IMR-90 (cell line): ENCODE results near the gene ZBTB25. TPM values are rescaled to one million over a fixed set of nuclear protein-coding genes. Genes with fewer than 3 reads are reported as not detected.

Source experiments
- ATAC-seq: fragments of 200-7000 bp; cut with Tn5 transposase; 2 replicates; pipeline ENCODE4 v1.9.1; 2020; ENCODE audit warnings: low read depth, mild to moderate bottlenecking, moderate library complexity
- BruUV-seq: library from RNA; stranded (reverse); fragments of 400-500 nt; replicated peaks from 2 replicates; lab custom pipeline; 2021; lab: Mats Ljungman, UMichigan
- CTCF ChIA-PET: fragments of 300-600 bp; formaldehyde crosslinking; extraction: SDS; loops from one replicate; lab custom pipeline; 2021; ENCODE audit warnings: antibody characterized with exemption; lab: Yijun Ruan, JAX
- POLR2A ChIA-PET: fragments of 300-600 bp; sonication (Branson Sonifier 250); formaldehyde crosslinking; loops from one replicate; lab custom pipeline; 2022; ENCODE audit warnings: antibody characterized with exemption; ENCODE audit not compliant: unreplicated experiment; lab: Charles Lee
- DNase-seq: peaks from one replicate; pipeline ENCODE4 v3.0.0; 2013
- H2AFZ ChIP-seq: replicated peaks from 2 replicates; pipeline ENCODE3; 2013; ENCODE audit warnings: low read length, mild to moderate bottlenecking; ENCODE audit not compliant: poor library complexity
- H2AK5ac ChIP-seq: 2 replicates; pipeline ENCODE4 v1.6.1; 2013; ENCODE audit warnings: low read depth, low read length, inconsistent platforms
- H2AK9ac ChIP-seq: replicated peaks from 2 replicates; pipeline ENCODE3; 2013; ENCODE audit warnings: mild to moderate bottlenecking, low read depth, low read length, moderate library complexity; ENCODE audit not compliant: poor library complexity
- H2BK120ac ChIP-seq: 2 replicates; pipeline ENCODE4 v1.6.1; 2013; ENCODE audit warnings: low read depth, low read length, inconsistent platforms
- H2BK15ac ChIP-seq: 3 replicates; pipeline ENCODE4 v1.6.1; 2013; ENCODE audit warnings: low read depth, low read length, inconsistent platforms
- H2BK20ac ChIP-seq: 2 replicates; pipeline ENCODE4 v1.6.1; 2013; ENCODE audit warnings: low read depth, mild to moderate bottlenecking, inconsistent platforms, low read length, moderate library complexity
- H2BK5ac ChIP-seq: 2 replicates; pipeline ENCODE4 v1.6.1; 2013; ENCODE audit warnings: mild to moderate bottlenecking, low read depth, low read length, inconsistent platforms; ENCODE audit not compliant: poor library complexity, severe bottlenecking
- H3K14ac ChIP-seq: replicated peaks from 2 replicates; pipeline ENCODE4 v1.6.1; 2013; ENCODE audit warnings: low read depth, low read length, inconsistent platforms
- H3K18ac ChIP-seq: 2 replicates; pipeline ENCODE4 v1.6.1; 2013; ENCODE audit warnings: low read depth, low read length, control low read depth
- H3K23ac ChIP-seq: 2 replicates; pipeline ENCODE4 v1.6.1; 2013; ENCODE audit warnings: low read depth, low read length, inconsistent platforms
- H3K27ac ChIP-seq: 2 replicates; pipeline ENCODE4 v1.5.1; 2013; ENCODE audit warnings: mild to moderate bottlenecking, control low read depth, low read length; ENCODE audit not compliant: insufficient read depth
- H3K27me3 ChIP-seq: 2 replicates; pipeline ENCODE4 v1.6.1; 2013; ENCODE audit warnings: low read length; ENCODE audit not compliant: control insufficient read depth, insufficient read depth
- H3K36me3 ChIP-seq: 2 replicates; pipeline ENCODE4 v1.6.1; 2013; ENCODE audit warnings: low read length, mixed read lengths; ENCODE audit not compliant: control insufficient read depth, insufficient read depth
- H3K4ac ChIP-seq: 2 replicates; pipeline ENCODE4 v1.6.1; 2013; ENCODE audit warnings: low read depth, low read length, inconsistent platforms
- H3K4me1 ChIP-seq: 2 replicates; pipeline ENCODE4 v1.6.1; 2013; ENCODE audit warnings: low read length, mixed read lengths; ENCODE audit not compliant: control insufficient read depth, insufficient read depth
- H3K4me2 ChIP-seq: 2 replicates; pipeline ENCODE4 v1.6.1; 2013; ENCODE audit warnings: low read depth, mild to moderate bottlenecking, control low read depth, low read length, moderate library complexity
- H3K4me3 ChIP-seq: 2 replicates; pipeline ENCODE4 v1.5.1; 2013; ENCODE audit warnings: low read depth, mild to moderate bottlenecking, control low read depth, low read length, moderate library complexity; ENCODE audit not compliant: insufficient read depth
- H3K56ac ChIP-seq: 2 replicates; pipeline ENCODE4 v1.6.1; 2013; ENCODE audit warnings: low read length, inconsistent platforms; ENCODE audit not compliant: insufficient read depth; ENCODE audit errors: extremely low read depth
- H3K79me1 ChIP-seq, 2 experiments: 2 replicates each; pipeline ENCODE4 v1.6.1; 2013; ENCODE audit warnings: low read length in 2 of 2, inconsistent platforms in 1 of 2, low read depth in 1 of 2
- H3K9ac ChIP-seq: 2 replicates; pipeline ENCODE4 v1.6.1; 2013; ENCODE audit warnings: low read depth, low read length, control low read depth
- H3K9me1 ChIP-seq: 2 replicates; pipeline ENCODE4 v1.6.1; 2013; ENCODE audit warnings: low read length, inconsistent platforms; ENCODE audit not compliant: insufficient read depth
- H3K9me3 ChIP-seq: 2 replicates; pipeline ENCODE4 v1.6.1; 2013; ENCODE audit warnings: low read length; ENCODE audit not compliant: control insufficient read depth, insufficient read depth
- H4K20me1 ChIP-seq: 2 replicates; pipeline ENCODE4 v1.6.1; 2013; ENCODE audit warnings: low read length, inconsistent platforms; ENCODE audit not compliant: insufficient read depth
- H4K5ac ChIP-seq: 2 replicates; pipeline ENCODE4 v1.6.1; 2013; ENCODE audit warnings: mild to moderate bottlenecking, low read depth, low read length, control low read depth
- H4K8ac ChIP-seq, 2 experiments: 2 replicates each; pipeline ENCODE4 v1.6.1; 2013; ENCODE audit warnings: low read depth in 2 of 2, low read length in 2 of 2, control low read depth in 1 of 2, inconsistent platforms in 1 of 2
- H4K91ac ChIP-seq: 2 replicates; pipeline ENCODE4 v1.6.1; 2013; ENCODE audit warnings: low read depth, low read length, inconsistent platforms; ENCODE audit not compliant: insufficient read depth
- CEBPB ChIP-seq: IDR thresholded peaks from 2 replicates; pipeline ENCODE4 v1.6.1; 2012; ENCODE audit warnings: low read depth, low read length, improper control_type of control experiment
- CHD1 ChIP-seq: IDR thresholded peaks from 2 replicates; pipeline ENCODE4 v1.6.1; 2012; ENCODE audit warnings: low read depth, low read length, improper control_type of control experiment
- FOS ChIP-seq: fragments of 150-350 bp; IDR thresholded peaks from 2 replicates; pipeline ENCODE4 v1.6.1; 2016; ENCODE audit warnings: low read depth, low read length
- MXI1 ChIP-seq: IDR thresholded peaks from 2 replicates; pipeline ENCODE4 v1.6.1; 2012; ENCODE audit warnings: low read depth, mild to moderate bottlenecking, low read length, moderate library complexity, borderline replicate concordance
- POLR2A ChIP-seq: IDR thresholded peaks from 2 replicates; pipeline ENCODE4 v1.6.1; 2012; ENCODE audit warnings: mild to moderate bottlenecking, low read depth, low read length
- RFX5 ChIP-seq: IDR thresholded peaks from 2 replicates; pipeline ENCODE4 v1.8.0; 2012; ENCODE audit warnings: low read depth, mild to moderate bottlenecking, low read length, moderate library complexity
- SMC3 ChIP-seq: fragments of 150-350 bp; IDR thresholded peaks from 2 replicates; pipeline ENCODE4 v1.6.1; 2016; ENCODE audit warnings: low read depth, mild to moderate bottlenecking, antibody characterized with exemption, low read length, moderate library complexity
- WGBS, 2 experiments: methylation state at CpG; one replicate each; pipeline versions ENCODE4 v1.1.5 to v1.1.7; 2013; ENCODE audit warnings: missing lambda C conversion rate in 2 of 2; ENCODE audit not compliant: insufficient read length in 1 of 2; ENCODE audit errors: extremely low coverage in 2 of 2; 5-methylcytosine and 5-hydroxymethylcytosine counted together
- dilution Hi-C: fragments of 300-500 bp; cut with HindIII; formaldehyde crosslinking; loops from one replicate; pipeline ENCODE4 v1.14.3; 2018; ENCODE audit warnings: low sequenced_read_pairs; ENCODE audit not compliant: unreplicated experiment
- in situ Hi-C: fragments of 300-500 bp; cut with MboI; formaldehyde crosslinking; loops from 3 replicates; pipeline ENCODE4 v1.14.3; 2019; ENCODE audit warnings: low sequenced_read_pairs, inconsistent platforms, mixed read lengths
- intact Hi-C: fragments of 100-400 bp; cut with micrococcal nuclease; formaldehyde crosslinking; loops from 2 replicates; pipeline ENCODE4 v1.10.0; 2022
- polyA plus RNA-seq, 3 experiments: library from polyadenylated mRNA; depleted of rRNA; stranded (reverse); fragments of >200 nt; gene quantifications; 2 replicates each; pipeline ENCODE4 v1.2.3, GENCODE V29; 2012; ENCODE audit warnings: low replicate concordance in 1 of 3
- total RNA-seq: library from RNA; depleted of rRNA; stranded (reverse); fragments of >200 nt; gene quantifications from 2 replicates; pipeline ENCODE4 v1.2.3, GENCODE V29; 2012
- TF ChIP-seq, protein P1 (sequence below): conservative IDR thresholded peaks from 2 replicates; pipeline ENCODE4 v1.5.1; 2012; ENCODE audit warnings: mild to moderate bottlenecking, low read depth, low read length, improper control_type of control experiment
- TF ChIP-seq, protein P2 (sequence below): fragments of 150-350 bp; IDR thresholded peaks from 2 replicates; pipeline ENCODE4 v1.6.1; 2016; ENCODE audit warnings: low read depth, mild to moderate bottlenecking, low read length, moderate library complexity, borderline replicate concordance

ZBTB25 gene
- total and polyA plus RNA-seq, 2 of the 4 experiments (the other 2 are of a cell fraction), result 4.4 to 6.6 TPM

DNA sequence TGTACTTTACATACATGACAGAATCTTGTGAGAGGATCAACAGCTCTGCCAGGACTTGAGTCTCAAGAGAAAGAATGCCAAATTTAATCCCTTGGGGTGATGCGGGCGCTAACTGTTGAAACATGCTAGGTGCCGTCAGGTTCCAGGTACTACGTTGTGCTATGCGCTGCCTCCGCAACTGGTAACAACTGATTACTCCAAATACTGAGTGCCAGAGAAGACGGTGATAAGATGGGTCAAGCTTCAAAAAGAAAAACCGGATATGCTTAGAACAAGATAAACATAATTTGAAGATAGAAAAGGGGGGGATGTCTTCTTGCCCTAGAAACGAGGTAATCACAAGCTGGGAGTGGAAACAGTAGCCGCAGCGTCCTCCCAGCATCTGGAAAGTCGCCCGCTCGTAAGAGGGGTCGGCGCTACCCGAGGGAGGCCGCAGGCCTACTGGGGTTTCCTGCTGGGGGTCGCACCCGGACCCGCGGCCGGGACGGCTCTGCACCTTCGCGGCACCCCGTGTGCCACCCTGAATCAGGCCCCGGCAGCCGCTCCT is 678 bp downstream of the ZBTB25 start:
- Histone ChIP-seq H4K20me1 (peaks cover 27% of the 10 kb centered on the region), H2BK20ac (no peak overlapping the region), H3K23ac (peak overlapping the region; percentile 99), H2AK9ac (peak overlapping the region; percentile 98), H3K56ac (peak overlapping the region; percentile 91), H3K9me3 (no peaks in the 10 kb centered on the region), H3K14ac (peak overlapping the region; percentile 96), H3K18ac (peak overlapping the region; percentile 61), H2AFZ (peak overlapping the region; percentile 97), H3K9me1 (peaks cover 10% of the 10 kb centered on the region), H3K9ac (peak overlapping the region; percentile 97), H3K27me3 (no peaks in the 10 kb centered on the region), H2BK5ac (peak overlapping the region; percentile 100), H3K79me1 (peaks cover 18 to 57% of the 10 kb centered on the region in 2 experiments), H3K4ac (peak overlapping the region; percentile 95), H2BK120ac (peak overlapping the region; percentile 58; the same call in 1 of the 2 replicates), H4K8ac (peak overlapping the region; percentile 93 to 96), H3K4me1 (peaks cover 14% of the 10 kb centered on the region), H2AK5ac (peak overlapping the region; percentile 73; the same call in 1 of the 2 replicates), H3K4me2 (peak overlapping the region; percentile 93), H2BK15ac (peak overlapping the region; percentile 58; the same call in 2 of the 3 replicates), H4K91ac (peak overlapping the region; percentile 94), H3K36me3 (no peaks in the 10 kb centered on the region), H4K5ac (peak overlapping the region; percentile 86), H3K4me3 (peak overlapping the region; percentile 87), H3K27ac (peak overlapping the region; percentile 100)
- 0% methylated on average over 7 of the region's 29 CpGs; no CpG with 5 or more reads in 1 of the 2 experiments for WGBS, 2 experiments
- intact Hi-C loops, result no loop called here
- in situ Hi-C loops, result no loop called here
- dilution Hi-C loops, result no loop called here
- peak; percentile 1 for ATAC-seq
- DNase-seq, result peak; percentile 16
- TF ChIP-seq CEBPB (no peak), CHD1 (no peak), RFX5 (no peak), MXI1 (no peak), SMC3 (no peak), POLR2A (no peak), FOS (no peak)
- TF ChIP-seq, protein P1, sequence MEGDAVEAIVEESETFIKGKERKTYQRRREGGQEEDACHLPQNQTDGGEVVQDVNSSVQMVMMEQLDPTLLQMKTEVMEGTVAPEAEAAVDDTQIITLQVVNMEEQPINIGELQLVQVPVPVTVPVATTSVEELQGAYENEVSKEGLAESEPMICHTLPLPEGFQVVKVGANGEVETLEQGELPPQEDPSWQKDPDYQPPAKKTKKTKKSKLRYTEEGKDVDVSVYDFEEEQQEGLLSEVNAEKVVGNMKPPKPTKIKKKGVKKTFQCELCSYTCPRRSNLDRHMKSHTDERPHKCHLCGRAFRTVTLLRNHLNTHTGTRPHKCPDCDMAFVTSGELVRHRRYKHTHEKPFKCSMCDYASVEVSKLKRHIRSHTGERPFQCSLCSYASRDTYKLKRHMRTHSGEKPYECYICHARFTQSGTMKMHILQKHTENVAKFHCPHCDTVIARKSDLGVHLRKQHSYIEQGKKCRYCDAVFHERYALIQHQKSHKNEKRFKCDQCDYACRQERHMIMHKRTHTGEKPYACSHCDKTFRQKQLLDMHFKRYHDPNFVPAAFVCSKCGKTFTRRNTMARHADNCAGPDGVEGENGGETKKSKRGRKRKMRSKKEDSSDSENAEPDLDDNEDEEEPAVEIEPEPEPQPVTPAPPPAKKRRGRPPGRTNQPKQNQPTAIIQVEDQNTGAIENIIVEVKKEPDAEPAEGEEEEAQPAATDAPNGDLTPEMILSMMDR, result no peak
- TF ChIP-seq, protein P2, sequence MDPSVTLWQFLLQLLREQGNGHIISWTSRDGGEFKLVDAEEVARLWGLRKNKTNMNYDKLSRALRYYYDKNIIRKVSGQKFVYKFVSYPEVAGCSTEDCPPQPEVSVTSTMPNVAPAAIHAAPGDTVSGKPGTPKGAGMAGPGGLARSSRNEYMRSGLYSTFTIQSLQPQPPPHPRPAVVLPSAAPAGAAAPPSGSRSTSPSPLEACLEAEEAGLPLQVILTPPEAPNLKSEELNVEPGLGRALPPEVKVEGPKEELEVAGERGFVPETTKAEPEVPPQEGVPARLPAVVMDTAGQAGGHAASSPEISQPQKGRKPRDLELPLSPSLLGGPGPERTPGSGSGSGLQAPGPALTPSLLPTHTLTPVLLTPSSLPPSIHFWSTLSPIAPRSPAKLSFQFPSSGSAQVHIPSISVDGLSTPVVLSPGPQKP, result no peak
- CTCF ChIA-PET, result interaction anchor here (1.4 to 1.6 kb wide), 2 partner anchors 8 to 11 kb away, joined by 3 read pairs; no protein-coding TSS in a partner anchor
- BruUV-seq, result no TSS peak
- POLR2A ChIA-PET, result no interaction called here
